MCF 10A (cell line): ENCODE measurements around the gene TRAPPC5. TPM values are rescaled to one million over a fixed set of nuclear protein-coding genes. Genes with fewer than 3 reads are reported as not detected.

Experiments used
- BruUV-seq: library from RNA; stranded (reverse); fragments of 400-500 nt; replicated peaks from 2 replicates; lab custom pipeline; 2021; lab: Mats Ljungman, UMichigan
- CTCF ChIA-PET: fragments of 300-600 bp; sonication (Branson Sonifier 250); formaldehyde crosslinking; extraction: SDS; loops from one replicate; lab custom pipeline; 2021; ENCODE audit warnings: antibody characterized with exemption, inconsistent platforms; lab: Yijun Ruan, JAX
- POLR2A ChIA-PET: fragments of 300-600, 350-650 bp; sonication (Branson Sonifier 250); formaldehyde crosslinking; extraction: SDS; loops from one replicate; lab custom pipeline; 2020; ENCODE audit warnings: antibody characterized with exemption, inconsistent platforms; lab: Yijun Ruan, JAX
- DNase-seq: peaks from one replicate; pipeline ENCODE4 v3.0.0-alpha.2; 2018; ENCODE audit not compliant: unreplicated experiment
- H3K27ac Mint-ChIP-seq: one replicate; pipeline ENCODE4 v1.8.0; 2022; ENCODE audit warnings: mild to moderate bottlenecking, low read depth, mixed read lengths; ENCODE audit not compliant: unreplicated experiment
- H3K27me3 Mint-ChIP-seq: one replicate; pipeline ENCODE4 v1.8.0; 2022; ENCODE audit warnings: mixed read lengths; ENCODE audit not compliant: insufficient read depth, unreplicated experiment
- H3K36me3 Mint-ChIP-seq: one replicate; pipeline ENCODE4 v1.8.0; 2022; ENCODE audit warnings: mild to moderate bottlenecking, moderate library complexity, mixed read lengths; ENCODE audit not compliant: insufficient read depth, unreplicated experiment
- H3K4me1 Mint-ChIP-seq: one replicate; pipeline ENCODE4 v1.8.0; 2022; ENCODE audit warnings: mixed read lengths; ENCODE audit not compliant: insufficient read depth, unreplicated experiment
- H3K4me3 Mint-ChIP-seq: one replicate; pipeline ENCODE4 v1.8.0; 2022; ENCODE audit warnings: mild to moderate bottlenecking, moderate library complexity, mixed read lengths; ENCODE audit not compliant: unreplicated experiment
- H3K9me3 Mint-ChIP-seq: one replicate; pipeline ENCODE4 v1.8.0; 2022; ENCODE audit warnings: mixed read lengths; ENCODE audit not compliant: unreplicated experiment
- intact Hi-C: fragments of 100-400 bp; cut with micrococcal nuclease; formaldehyde crosslinking; loops from 2 replicates; pipeline ENCODE4 v1.14.1; 2022
- total RNA-seq: library from RNA; stranded (reverse); gene quantifications from 2 replicates; pipeline ENCODE4 v1.2.3, GENCODE V29; 2022
- TF ChIP-seq, protein P1 (sequence below): fragments of 200-600 bp; IDR thresholded peaks from one replicate; pipeline ENCODE4 v1.8.0; 2022; ENCODE audit warnings: antibody characterized with exemption, mild to moderate bottlenecking; ENCODE audit not compliant: unreplicated experiment

TRAPPC5 gene
- total RNA-seq, 1 experiment from 2014 or later, result 123 TPM

DNA sequence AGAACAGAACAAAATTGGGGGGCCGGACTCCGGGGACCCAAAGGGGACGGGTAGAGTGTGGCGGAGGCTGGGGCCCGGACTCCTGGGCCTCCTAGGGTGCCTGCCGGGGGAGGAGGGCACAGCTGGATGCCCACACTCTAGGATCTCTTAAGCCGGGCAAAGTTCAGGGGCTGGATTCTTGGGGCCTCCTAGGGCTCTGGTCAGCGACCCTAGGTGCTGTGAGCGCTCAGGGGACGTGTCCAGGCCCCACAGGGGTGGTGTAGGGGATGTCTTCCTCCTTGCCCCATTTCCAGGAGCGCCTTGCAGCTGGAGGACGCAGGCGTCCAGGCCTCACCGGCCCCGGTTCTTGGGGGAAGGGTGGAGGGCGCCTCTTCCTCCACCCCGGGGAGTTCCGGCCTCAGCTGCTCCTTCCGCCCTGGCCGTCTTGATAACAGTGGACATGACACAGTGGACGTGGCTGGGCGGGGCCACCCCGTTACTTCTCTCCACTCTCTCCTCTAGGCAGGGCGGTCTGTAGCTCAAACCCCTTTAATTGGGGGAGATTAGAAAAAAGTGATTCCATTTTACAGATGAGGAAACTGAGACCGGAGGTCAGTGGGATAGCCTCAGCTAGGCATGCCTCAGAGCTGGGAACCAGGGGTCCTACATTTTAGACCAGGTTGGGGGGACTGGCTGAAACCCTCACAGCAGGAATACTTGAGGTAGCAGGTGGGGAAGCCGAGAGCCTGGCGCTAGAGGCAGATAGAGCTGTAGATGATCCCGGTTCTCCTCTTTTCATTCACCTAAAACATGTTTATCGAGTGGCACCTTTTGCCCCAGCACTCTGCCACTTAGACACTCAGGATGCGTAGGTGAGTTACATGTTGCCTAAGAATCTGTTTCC lies 43.0 kb upstream of the TRAPPC5 start:
- TSS peak; percentile 27 for BruUV-seq
- peak overlapping the region; percentile 90 for H3K27ac Mint-ChIP-seq
- TF ChIP-seq, protein P1, sequence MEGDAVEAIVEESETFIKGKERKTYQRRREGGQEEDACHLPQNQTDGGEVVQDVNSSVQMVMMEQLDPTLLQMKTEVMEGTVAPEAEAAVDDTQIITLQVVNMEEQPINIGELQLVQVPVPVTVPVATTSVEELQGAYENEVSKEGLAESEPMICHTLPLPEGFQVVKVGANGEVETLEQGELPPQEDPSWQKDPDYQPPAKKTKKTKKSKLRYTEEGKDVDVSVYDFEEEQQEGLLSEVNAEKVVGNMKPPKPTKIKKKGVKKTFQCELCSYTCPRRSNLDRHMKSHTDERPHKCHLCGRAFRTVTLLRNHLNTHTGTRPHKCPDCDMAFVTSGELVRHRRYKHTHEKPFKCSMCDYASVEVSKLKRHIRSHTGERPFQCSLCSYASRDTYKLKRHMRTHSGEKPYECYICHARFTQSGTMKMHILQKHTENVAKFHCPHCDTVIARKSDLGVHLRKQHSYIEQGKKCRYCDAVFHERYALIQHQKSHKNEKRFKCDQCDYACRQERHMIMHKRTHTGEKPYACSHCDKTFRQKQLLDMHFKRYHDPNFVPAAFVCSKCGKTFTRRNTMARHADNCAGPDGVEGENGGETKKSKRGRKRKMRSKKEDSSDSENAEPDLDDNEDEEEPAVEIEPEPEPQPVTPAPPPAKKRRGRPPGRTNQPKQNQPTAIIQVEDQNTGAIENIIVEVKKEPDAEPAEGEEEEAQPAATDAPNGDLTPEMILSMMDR, result no peak
- ChIA-PET CTCF (interaction anchor here (0.6 to 1.6 kb wide), 6 partner anchors 13 to 281 kb away, joined by 3 to 10 read pairs (median 4); partner anchors contain the start of gene TRAPPC5), POLR2A (interaction anchor here (0.7 to 2.3 kb wide), 8 partner anchors 8 to 105 kb away, joined by 3 to 10 read pairs (median 5); partner anchors contain the start of genes PET100 and XAB2)
- H3K4me1 Mint-ChIP-seq, result peaks cover 5% of the 10 kb centered on the region
- no peaks in the 10 kb centered on the region for H3K27me3 Mint-ChIP-seq
- no peaks in the 10 kb centered on the region for H3K9me3 Mint-ChIP-seq
- intact Hi-C loops, result no loop called here
- peak overlapping the region; percentile 80 for H3K4me3 Mint-ChIP-seq
- peak; percentile 13 for DNase-seq
- peaks cover 7% of the 10 kb centered on the region for H3K36me3 Mint-ChIP-seq

DNA sequence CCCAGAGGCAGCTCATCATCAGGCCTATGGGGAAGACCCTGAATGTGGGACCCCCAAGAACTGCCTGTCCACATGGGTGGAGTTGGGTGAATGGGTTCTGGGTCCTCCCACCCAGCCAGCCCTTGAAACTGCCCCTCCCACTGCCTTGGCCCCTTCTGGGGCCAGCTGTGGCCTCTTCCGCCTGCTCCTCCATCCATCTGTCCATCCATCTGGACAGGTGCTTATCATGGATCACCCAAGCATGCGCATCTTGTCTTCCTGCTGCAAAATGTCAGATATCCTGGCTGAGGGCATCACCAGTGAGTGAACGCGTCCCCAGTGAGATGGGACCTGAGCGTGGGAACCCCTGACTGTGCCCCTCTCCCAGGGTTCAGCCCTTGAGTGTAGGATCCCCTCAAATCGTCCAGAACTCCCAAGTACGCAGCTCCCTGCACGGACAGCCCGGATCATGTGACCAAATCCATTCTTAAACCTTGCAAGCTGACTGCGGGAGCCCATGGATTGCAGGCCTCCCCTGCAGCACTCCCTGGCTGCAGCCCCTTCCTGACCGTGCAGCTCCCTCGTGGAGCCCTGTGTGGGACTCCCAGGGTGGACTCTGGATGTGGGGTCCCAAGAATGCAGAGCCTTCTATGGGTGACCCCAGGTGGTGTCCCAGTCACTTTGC lies 41.7 kb upstream of the TRAPPC5 start:
- CTCF ChIA-PET, result interaction anchor here (0.6 to 1.4 kb wide), 3 partner anchors 12 to 110 kb away, joined by 3 to 5 read pairs (median 4); partner anchors contain the start of gene TRAPPC5
- Mint-ChIP-seq H3K9me3 (no peaks in the 10 kb centered on the region), H3K36me3 (peaks cover 12% of the 10 kb centered on the region), H3K27me3 (no peaks in the 10 kb centered on the region), H3K4me3 (peak overlapping the region; percentile 36), H3K4me1 (peaks cover 5% of the 10 kb centered on the region), H3K27ac (no peak overlapping the region)
- no peak for DNase-seq
- intact Hi-C loops, result no loop called here
- no TSS peak for BruUV-seq
- POLR2A ChIA-PET, result interaction anchor here (1.7 to 2.3 kb wide), 3 partner anchors 9 to 71 kb away, joined by 6 to 9 read pairs (median 7); partner anchors contain the start of genes PET100 and XAB2
- TF ChIP-seq, protein P1, result no peak

DNA sequence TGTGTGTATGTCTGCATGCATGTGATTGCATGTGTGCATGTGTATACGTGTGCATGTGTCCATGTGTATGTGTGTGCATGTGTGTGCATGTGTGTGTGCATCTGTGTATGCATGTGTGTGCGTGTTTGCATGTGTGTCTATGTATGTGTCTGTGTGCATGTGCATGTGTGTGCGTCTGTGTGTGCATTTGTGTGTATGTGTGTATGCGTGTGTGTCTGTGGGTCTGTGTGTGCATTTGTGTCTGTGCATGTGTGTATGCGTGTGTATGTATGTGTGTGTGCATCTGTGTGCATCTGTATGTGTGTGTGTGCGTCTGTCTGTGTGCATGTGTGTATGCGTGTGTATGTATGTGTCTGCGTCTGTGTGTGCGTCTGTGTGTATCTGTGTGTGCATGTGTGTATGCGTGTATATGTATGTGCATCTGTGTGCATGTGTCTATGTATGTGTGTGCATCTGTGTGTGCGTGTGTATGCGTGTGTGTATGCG lies 40.7 kb upstream of the TRAPPC5 start:
- peaks cover 12% of the 10 kb centered on the region for H3K36me3 Mint-ChIP-seq
- H3K4me1 Mint-ChIP-seq, result peaks cover 5% of the 10 kb centered on the region
- no peaks in the 10 kb centered on the region for H3K9me3 Mint-ChIP-seq
- no peaks in the 10 kb centered on the region for H3K27me3 Mint-ChIP-seq
- TF ChIP-seq, protein P1, result no peak
- ChIA-PET CTCF (no interaction called here), POLR2A (no interaction called here)
- H3K4me3 Mint-ChIP-seq, result no peak overlapping the region
- BruUV-seq, result no TSS peak
- intact Hi-C loops, result no loop called here
- no peak for DNase-seq
- no peak overlapping the region for H3K27ac Mint-ChIP-seq
